Thymus (tissue), 11 donors: ENCODE measurements around the gene YEATS4. TPM values are rescaled to one million over a fixed set of nuclear protein-coding genes. Genes with fewer than 3 reads are reported as not detected.

ENCODE experiments used
- DNase-seq, 9 donors: peaks; one replicate each; pipeline ENCODE4 v3.0.0-alpha.2; 2013; ENCODE audit warnings: low spot score in 9 of 9, low read depth in 6 of 9, missing footprints in 1 of 9
- H3K27ac ChIP-seq, 2 donors: one replicate each; pipeline ENCODE4 v1.5.1; 2013; ENCODE audit warnings: control low read depth in 1 of 2, low read depth in 1 of 2, low read length in 1 of 2, mild to moderate bottlenecking in 1 of 2, moderate library complexity in 1 of 2
- H3K27me3 ChIP-seq, 2 donors: one replicate each; pipeline ENCODE4 v1.5.1; 2013; ENCODE audit warnings: low read length in 1 of 2; ENCODE audit not compliant: control insufficient read depth in 2 of 2, insufficient read depth in 1 of 2
- H3K36me3 ChIP-seq, 2 donors: one replicate each; pipeline ENCODE4 v1.5.1; 2013; ENCODE audit warnings: low read length in 1 of 2, mild to moderate bottlenecking in 1 of 2, moderate library complexity in 1 of 2; ENCODE audit not compliant: control insufficient read depth in 2 of 2, insufficient read depth in 2 of 2
- H3K4me1 ChIP-seq, 2 donors: one replicate each; pipeline ENCODE4 v1.5.1; 2013; ENCODE audit warnings: low read length in 2 of 2; ENCODE audit not compliant: control insufficient read depth in 2 of 2, insufficient read depth in 2 of 2
- H3K4me3 ChIP-seq, 2 donors: one replicate each; pipeline ENCODE4 v1.5.1; 2013; ENCODE audit warnings: low read length in 2 of 2, control low read depth in 1 of 2, mild to moderate bottlenecking in 1 of 2
- H3K9me3 ChIP-seq, 2 donors: one replicate each; pipeline ENCODE4 v1.5.1; 2013; ENCODE audit warnings: low read length in 1 of 2, mild to moderate bottlenecking in 1 of 2; ENCODE audit not compliant: control insufficient read depth in 2 of 2, insufficient read depth in 1 of 2
- WGBS: extraction: QIAGEN DNeasy Blood & Tissue Kit; methylation state at CpG from one replicate; pipeline ENCODE4 v1.1.7; 2013; 5-methylcytosine and 5-hydroxymethylcytosine counted together
- polyA plus RNA-seq: library from polyadenylated mRNA; stranded (reverse); fragments of 200-250 nt; gene quantifications from one replicate; pipeline ENCODE4 v1.2.3, GENCODE V29; 2013
- total RNA-seq: library from RNA; stranded (reverse); fragments of 120-200 nt; gene quantifications from one replicate; pipeline ENCODE4 v1.2.4, GENCODE V29; 2013
- donor health status: healthy.

YEATS4 gene
- total and polyA plus RNA-seq, 2 donors, result 20.5 to 45.7 TPM

DNA sequence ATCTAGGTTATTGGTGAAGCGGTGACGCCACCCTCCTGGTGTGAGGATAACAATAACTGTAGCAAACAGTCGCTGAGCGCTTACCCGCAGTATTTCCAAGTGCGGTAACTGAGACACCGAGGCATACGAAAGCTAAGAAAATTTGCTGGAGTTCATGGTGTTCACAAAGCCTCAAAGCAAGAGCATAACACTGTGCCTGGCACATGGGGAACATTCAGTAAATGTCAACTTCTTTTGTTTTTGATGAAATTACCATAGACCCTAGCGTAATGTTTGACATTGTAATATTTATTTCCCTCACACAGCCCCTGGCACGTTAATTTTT, 767 bp downstream of the YEATS4 start:
- WGBS, result 6% methylated on average over 10 of the region's 10 CpGs
- no peak for DNase-seq
- H3K27ac ChIP-seq, result peak overlapping the region; percentile 66 to 98
- H3K4me3 ChIP-seq, result peak overlapping the region; percentile 75 to 96
- peaks cover 0 to 2% of the 10 kb centered on the region in 2 donors for H3K9me3 ChIP-seq
- H3K27me3 ChIP-seq, result no peaks in the 10 kb centered on the region
- H3K36me3 ChIP-seq, result peaks cover 0 to 7% of the 10 kb centered on the region in 2 donors
- peaks cover 9 to 12% of the 10 kb centered on the region in 2 donors for H3K4me1 ChIP-seq

DNA sequence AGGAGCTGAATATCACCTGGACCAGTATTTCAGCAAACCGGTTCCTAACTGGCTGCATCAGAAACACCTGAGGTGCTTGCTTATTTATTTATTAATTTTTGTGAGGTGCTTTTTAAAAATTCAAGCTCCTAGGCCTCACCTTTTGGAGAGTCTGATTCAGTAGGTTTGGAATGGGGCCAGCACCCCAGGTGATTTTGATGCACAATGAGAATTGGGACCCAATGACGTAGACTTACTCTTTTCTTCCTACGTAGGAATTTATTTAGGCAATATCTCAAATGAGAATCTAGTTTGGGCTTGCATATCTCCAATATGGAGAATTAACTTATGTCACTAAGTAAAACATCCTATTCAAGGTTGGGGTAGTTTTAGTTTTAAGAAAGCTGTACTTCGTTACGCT, 7.3 kb downstream of the YEATS4 start:
- Histone ChIP-seq H3K36me3 (peaks cover 4 to 56% of the 10 kb centered on the region in 2 donors), H3K4me1 (no peaks in the 10 kb centered on the region), H3K4me3 (no peak overlapping the region), H3K27me3 (no peaks in the 10 kb centered on the region), H3K27ac (no peak overlapping the region), H3K9me3 (no peaks in the 10 kb centered on the region)
- 96% methylated on average over 5 of the region's 5 CpGs for WGBS
- DNase-seq, result no peak

DNA sequence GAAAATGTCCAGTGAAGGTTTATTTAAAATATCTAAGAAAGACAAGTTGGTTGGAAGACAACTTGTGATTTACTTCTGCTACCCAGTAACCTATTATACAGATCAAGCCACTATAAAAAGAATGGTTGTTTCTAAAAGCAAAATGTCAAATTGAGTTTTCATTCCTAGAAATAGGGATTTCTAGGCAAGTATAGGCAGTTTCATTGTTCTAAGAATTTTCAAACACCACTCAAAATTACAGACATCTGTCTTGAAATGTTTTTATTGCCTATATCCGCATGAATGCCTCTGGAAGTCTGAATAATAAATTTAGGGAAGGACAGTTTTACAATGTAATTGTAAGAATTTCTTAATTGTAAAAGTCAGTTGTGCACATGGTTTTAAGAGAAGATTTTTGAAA, 8.6 kb downstream of the YEATS4 start:
- Histone ChIP-seq H3K4me1 (no peaks in the 10 kb centered on the region), H3K4me3 (no peak overlapping the region), H3K9me3 (no peaks in the 10 kb centered on the region), H3K27me3 (no peaks in the 10 kb centered on the region), H3K36me3 (peaks cover 6 to 65% of the 10 kb centered on the region in 2 donors), H3K27ac (no peak overlapping the region)
- no peak for DNase-seq
- 99% methylated on average over 1 of the region's 1 CpG for WGBS

DNA sequence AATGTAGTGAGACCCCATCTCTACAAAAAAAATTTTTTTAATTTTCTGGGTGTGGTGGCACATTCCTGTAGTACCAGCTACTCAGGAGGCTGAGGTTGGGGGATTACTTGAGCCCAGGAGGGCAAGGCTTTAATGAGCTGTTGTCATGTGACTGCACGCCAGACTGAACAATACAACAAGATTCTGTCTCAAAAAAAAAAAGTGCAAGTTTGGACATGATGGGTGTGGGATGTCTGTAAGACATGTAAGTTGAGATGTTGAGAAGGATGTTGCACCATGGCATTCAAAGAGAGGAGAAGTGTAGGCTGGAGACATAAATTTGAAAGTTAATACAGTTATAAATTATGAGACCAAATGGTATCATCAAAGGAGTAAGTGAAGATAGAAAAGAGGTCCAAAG, 23.5 kb downstream of the YEATS4 start:
- Histone ChIP-seq H3K9me3 (no peaks in the 10 kb centered on the region), H3K27ac (no peak overlapping the region), H3K36me3 (peaks cover 10 to 37% of the 10 kb centered on the region in 2 donors), H3K27me3 (no peaks in the 10 kb centered on the region), H3K4me1 (no peaks in the 10 kb centered on the region), H3K4me3 (no peak overlapping the region)
- 94% methylated on average over 1 of the region's 1 CpG for WGBS
- DNase-seq, result no peak

DNA sequence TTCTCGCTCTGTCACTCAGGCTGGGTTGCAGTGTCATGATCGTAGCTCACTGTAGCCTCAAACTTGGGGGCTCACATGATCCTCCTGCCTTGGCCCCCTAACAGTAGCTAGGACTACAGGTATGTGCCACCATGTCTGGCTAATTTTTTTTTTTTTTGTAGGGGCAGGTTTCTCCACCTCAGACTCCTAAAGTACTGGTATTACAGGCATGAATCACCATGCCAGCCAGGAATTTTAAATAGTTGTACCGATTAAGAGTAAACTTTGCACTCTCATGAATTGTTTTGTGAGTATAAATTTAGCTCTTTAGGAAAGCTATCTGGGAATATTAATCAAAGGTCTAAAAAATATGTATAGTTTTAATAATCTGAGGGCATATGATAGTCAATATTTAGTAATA, 25.5 kb downstream of the YEATS4 start:
- Histone ChIP-seq H3K27ac (no peak overlapping the region), H3K4me3 (no peak overlapping the region), H3K36me3 (peaks cover 9 to 35% of the 10 kb centered on the region in 2 donors), H3K4me1 (no peaks in the 10 kb centered on the region), H3K27me3 (no peaks in the 10 kb centered on the region), H3K9me3 (no peaks in the 10 kb centered on the region)
- 98% methylated on average over 3 of the region's 3 CpGs for WGBS
- no peak for DNase-seq

DNA sequence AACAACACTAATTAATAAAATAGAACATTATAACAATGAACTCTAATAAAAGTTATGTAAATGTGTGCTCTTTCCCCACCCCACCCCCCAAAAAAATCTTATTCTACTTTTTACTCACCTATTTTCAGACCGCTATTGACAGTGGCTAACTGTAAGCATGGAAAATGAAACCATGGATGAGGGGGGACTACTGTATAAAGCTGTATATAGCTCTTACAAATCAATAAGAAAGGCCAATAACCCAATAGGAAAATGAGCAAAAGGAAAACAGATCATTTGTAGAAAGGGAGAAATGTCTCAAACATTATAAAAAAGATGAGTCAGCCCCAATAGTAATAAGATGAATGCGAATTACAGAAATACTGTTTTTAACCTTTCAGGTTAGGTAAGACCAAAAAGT, 27.4 kb downstream of the YEATS4 start:
- Histone ChIP-seq H3K9me3 (no peaks in the 10 kb centered on the region), H3K27me3 (no peaks in the 10 kb centered on the region), H3K4me3 (no peak overlapping the region), H3K4me1 (no peaks in the 10 kb centered on the region), H3K27ac (no peak overlapping the region), H3K36me3 (peaks cover 15 to 37% of the 10 kb centered on the region in 2 donors)
- DNase-seq, result no peak
- 96% methylated on average over 2 of the region's 2 CpGs for WGBS

DNA sequence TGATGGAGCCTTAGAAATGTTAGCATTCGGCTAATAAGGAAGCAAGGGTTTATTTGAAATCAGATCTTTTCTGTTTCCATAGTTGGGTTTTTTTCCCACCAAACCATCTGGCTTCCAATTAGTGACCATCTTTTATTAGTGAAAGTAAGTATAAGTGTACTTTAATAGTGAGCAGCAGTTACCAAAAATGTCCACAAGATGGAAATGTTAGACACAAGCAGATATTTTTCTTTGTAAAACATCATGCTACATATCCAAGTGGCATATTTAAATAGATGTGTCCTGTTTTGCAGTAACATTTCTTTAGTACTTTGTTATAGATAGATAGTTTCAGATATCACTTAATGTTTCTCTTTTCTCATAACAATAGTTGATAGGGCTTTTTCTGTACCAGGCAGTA, 28.8 kb downstream of the YEATS4 start:
- no peaks in the 10 kb centered on the region for H3K27me3 ChIP-seq
- H3K27ac ChIP-seq, result no peak overlapping the region
- no peak overlapping the region for H3K4me3 ChIP-seq
- H3K36me3 ChIP-seq, result peaks cover 8 to 27% of the 10 kb centered on the region in 2 donors
- no peaks in the 10 kb centered on the region for H3K9me3 ChIP-seq
- H3K4me1 ChIP-seq, result no peaks in the 10 kb centered on the region
- 99% methylated on average over 1 of the region's 1 CpG for WGBS
- peak in 2 of 9 donors; percentile 2 to 22 for DNase-seq

DNA sequence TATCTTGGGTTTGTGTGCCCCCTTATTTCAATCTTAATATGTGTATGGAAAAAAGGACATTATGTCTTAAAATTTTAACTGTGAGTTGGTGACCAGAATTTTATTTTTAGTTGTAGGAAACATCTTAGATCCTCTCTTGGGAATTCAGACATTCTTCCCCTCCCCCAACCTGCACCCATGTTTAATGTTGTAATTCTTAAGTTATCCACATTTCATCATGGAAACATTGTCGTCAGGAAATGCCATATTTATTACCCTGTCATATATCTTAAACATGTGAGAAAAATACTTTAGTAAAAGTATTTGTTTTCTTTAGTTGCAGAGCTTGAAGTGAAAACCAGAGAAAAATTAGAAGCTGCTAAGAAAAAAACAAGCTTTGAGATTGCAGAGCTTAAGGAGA, 30.3 kb downstream of the YEATS4 start:
- DNase-seq, result no peak
- 91% methylated on average over 1 of the region's 1 CpG for WGBS
- peaks cover 8 to 27% of the 10 kb centered on the region in 2 donors for H3K36me3 ChIP-seq
- no peak overlapping the region for H3K27ac ChIP-seq
- no peaks in the 10 kb centered on the region for H3K27me3 ChIP-seq
- H3K9me3 ChIP-seq, result no peaks in the 10 kb centered on the region
- no peaks in the 10 kb centered on the region for H3K4me1 ChIP-seq
- no peak overlapping the region for H3K4me3 ChIP-seq

DNA sequence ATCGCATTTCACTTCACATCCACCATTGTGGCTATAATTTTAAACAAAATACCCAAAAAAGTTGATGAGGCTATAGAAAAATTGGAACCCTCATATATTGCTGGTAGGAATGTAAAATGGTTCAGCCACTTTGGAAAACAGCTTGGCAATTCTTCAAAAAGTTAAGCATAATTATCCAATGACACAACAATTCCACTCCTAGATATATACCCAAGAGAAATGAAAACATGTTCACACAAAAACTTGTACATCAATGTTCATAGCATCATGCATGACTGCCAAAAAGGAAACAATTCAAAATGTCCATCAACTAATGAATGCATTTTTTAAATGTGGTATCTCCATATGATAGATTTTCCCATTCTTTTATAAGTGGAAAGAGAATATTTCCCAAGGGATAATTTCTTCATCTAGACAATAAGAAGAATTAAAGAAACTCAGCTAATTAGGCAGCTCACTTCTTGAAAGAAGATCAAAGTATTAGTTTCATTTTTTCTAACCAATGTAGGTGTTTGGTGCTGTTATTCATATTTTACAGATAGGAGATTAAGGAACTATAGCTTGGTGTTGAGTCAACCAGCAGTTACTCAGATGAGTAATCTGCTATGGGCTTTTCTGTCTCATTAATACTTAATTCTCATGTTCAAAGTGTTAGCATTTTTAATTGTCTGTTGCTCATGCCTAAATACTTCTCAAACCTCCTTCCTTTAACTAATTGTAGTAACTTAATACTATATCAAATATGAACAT, 32.8 kb downstream of the YEATS4 start:
- H3K27ac ChIP-seq, result no peak overlapping the region
- WGBS, result 99% methylated on average over 1 of the region's 1 CpG
- H3K4me3 ChIP-seq, result no peak overlapping the region
- no peak for DNase-seq
- no peaks in the 10 kb centered on the region for H3K9me3 ChIP-seq
- no peaks in the 10 kb centered on the region for H3K27me3 ChIP-seq
- no peaks in the 10 kb centered on the region for H3K4me1 ChIP-seq
- peaks cover 8 to 20% of the 10 kb centered on the region in 2 donors for H3K36me3 ChIP-seq
